Hematopoietic multipotent progenitor cell treated with erythropoietin and hydrocortisone succinate and interleukin-3 and kit ligand, for 8 days (in vitro differentiated cells): ENCODE results near the gene BIRC3.

Experiments used
- DNase-seq: peaks from one replicate; pipeline ENCODE4 v3.0.0-alpha.2; 2015

BIRC3 gene

GRCh38 chr11:102378818-102379217, 61.5 kb downstream of the BIRC3 start:
- DNase-seq = no peak

- DNase-seq = no peak
These were observed 65.1 kb downstream of the BIRC3 start for GRCh38 chr11:102382384-102382783.

DNA sequence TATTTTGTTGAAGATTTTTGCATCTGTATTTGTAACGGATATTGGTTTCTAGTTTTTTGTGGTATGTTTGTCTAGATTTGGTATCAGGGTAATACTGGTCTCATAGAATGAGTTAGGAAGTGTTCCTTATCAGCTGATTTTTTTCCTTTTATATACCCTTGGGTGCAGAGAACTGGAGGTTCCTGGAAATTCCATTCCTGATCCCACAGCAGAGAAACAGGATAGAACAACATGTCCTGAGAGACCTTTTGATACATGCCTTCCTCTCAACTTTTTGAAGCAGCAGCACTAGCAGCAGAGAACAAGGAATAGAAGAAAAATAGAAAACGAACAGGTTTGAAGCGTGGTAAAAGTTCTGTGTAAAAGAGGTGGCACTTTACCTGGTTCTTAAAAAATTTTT, 66.6 kb downstream of the BIRC3 start:
- no peak for DNase-seq

DNA sequence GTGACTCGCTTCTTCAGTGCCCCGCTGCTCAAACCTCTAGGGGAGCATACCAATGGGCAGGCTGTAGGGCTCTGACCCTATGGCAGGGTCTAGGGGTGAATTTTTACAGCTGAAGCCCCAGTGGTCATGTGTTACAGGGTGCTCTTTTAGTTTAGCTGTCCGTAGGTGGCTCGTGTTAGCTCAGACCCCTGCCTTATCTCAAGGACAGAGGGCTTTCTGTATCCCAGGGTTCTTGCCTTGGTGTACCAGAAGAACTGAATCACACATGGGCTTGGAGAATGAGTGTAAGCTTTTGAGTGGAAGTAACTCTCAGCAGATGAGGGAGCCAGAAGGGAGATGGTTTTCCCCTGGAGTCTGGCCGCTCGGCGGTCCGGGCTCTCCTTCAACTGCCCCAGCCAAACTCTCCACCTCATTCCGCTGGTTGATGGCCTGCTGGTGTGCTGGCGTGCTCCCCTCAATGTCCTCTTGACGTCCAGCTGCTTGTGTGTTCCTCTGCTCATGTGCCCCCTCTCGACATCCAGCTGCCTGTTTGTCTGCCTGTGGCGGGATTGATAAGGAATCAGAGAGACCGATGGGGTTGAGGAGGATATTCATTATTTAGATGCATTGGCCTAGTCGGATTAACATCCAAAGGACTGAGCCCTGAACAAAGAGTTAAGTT, 67.3 kb downstream of the BIRC3 start:
- peak; percentile 79 for DNase-seq

DNA sequence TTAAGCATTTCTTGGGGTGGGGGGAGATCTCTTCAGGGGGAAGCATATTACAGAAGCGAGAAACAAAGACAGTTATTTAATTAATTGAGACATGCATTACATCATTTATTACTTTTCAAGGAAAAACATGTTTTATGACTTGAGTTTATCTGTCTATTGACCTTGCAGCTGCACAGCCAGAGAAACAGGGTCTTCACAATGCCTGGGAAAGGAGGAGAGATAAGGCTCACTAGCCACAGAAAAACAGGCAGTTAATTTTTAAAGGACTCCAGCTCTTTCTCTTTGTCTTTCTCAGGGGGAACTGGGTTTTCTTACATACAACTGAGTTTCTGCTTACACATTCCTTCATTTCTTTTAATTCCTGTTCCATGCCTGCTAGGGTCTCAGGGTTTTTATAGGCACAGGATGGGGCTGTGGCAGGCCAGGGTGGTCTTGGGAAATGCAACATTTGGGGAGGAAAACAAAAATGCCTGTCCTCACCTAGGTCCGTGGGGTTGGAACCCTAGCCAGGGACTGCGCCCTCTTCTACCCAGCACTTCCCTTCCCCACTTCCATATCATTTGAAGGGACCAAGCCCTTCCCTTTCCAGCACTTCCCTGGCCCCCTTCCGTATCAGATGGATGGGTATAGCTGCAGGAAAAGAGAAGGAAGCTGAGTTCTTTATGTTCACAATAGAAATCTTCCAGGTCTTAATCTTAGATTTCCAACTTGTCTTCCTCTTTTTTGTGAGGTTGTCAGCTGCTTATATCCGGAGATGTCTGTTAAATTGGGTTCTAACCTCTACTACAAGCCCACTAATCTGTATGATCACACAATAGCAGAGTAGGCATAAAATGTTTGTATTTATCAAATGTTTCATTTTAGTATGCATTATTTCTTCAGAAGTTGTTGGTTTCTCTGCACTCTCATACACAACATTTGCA, 68.1 kb downstream of the BIRC3 start:
- DNase-seq = peak; percentile 62

DNA sequence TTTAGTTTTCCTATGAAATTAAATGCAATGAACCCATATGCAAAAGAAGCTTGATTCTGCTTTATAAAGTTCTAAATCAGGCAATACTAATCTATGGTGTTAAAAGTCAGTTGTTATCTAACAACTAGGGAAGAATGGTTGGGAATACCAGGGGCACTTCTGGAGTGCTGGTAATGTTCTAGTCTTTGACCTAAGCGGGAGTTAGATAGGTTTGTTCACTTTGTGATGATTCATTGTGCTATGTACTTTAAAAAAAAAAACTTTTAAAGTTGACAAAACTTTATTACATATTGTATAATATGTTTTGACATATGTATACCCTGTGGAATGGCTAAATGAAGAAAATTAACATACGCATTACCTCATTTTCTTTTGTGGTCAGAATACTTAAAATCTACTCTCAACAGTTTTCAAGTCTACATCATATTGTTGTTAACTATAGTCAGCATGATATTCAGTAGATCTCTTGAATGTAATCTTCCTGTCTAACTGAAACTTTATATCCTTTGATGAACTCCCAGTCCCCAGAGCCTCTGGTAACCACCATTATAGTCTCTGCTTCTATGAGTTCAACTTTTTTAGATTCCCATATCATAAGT, 69.0 kb downstream of the BIRC3 start:
- DNase-seq = no peak

DNA sequence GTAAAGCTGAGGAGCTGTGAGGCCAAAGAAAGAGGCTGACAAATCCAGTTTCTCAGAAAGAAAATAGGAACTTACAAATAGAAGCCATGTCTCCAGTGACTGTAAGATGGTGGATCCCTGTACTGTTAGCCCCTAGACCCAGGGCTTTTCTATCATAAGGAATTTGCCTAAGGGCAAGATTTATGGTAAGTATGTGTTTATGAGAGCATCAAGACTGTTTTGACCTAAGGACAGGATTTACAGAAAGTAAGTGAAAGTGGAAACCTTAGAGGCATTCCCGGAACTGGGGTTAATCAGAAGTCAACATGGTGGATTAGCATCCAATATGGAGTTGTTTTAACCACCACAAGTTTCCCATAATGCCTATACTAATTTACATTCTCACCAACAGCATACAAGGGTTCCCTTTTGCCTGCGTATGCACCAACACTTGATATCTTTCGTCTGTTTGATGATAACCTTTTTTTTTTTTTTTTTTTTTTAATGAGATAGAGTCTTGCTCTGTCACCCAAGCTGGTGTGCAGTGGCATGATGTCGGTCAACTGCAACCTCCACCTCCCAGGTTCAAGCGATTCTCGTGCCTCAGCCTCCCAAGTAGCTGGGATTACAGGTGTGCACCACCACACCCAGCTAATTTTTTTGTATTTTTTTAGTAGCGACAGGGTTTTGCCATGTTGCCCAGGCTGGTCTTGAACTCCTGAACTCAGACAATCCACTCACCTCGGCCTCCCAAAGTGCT, 69.9 kb downstream of the BIRC3 start:
- no peak for DNase-seq
